Measurements from ENCODE around the gene GLG1.

- TF ChIP-seq CTCF (IDR thresholded peaks at IDR 0.05): no peak
- no peak for TF ChIP-seq POLR2A (IDR thresholded peaks at IDR 0.05)
These were observed 33.3 kb downstream of the GLG1 start for GRCh38 chr16:74573622-74574021.
